ENCODE measurements around the gene TCL1A.
A peak's percentile ranks its signal among the peaks of the same experiment; 100 is the strongest.
"Not testable (repeated sequence)": the region's sequence is repeated elsewhere in the genome, so short reads cannot be mapped to it uniquely, and the experiment has no call there.

The TCL1A gene

GRCh38 chr14:95713596-95714371, at the start of gene TCL1A:
Gene TCL1A (minus strand): TSS chr14:95714125. CDS start chr14:95714066, 59 bp downstream.
- DNase-seq (ENCODE audit: low read depth, low spot score), result peak; percentile 68

- DNase-seq (ENCODE audit: low read depth, low spot score), result not testable (repeated sequence)
These were observed 49.1 kb upstream of the TCL1A start for GRCh38 chr14:95763032-95763431.

- DNase-seq (ENCODE audit: low read depth, low spot score), result peak; percentile 24
These were observed 47.5 kb upstream of the TCL1A start for GRCh38 chr14:95761436-95761835.

GRCh38 chr14:95760596-95760995, 46.7 kb upstream of the TCL1A start:
- no peak for DNase-seq (ENCODE audit: low read depth, low spot score)

GRCh38 chr14:95759941-95760340, 46.0 kb upstream of the TCL1A start:
- no peak for DNase-seq (ENCODE audit: low read depth, low spot score)

GRCh38 chr14:95758331-95758730, 44.4 kb upstream of the TCL1A start:
- no peak for DNase-seq (ENCODE audit: low read depth, low spot score)

- no peak for DNase-seq (ENCODE audit: low read depth, low spot score)
These were observed 42.8 kb upstream of the TCL1A start for GRCh38 chr14:95756751-95757150.

GRCh38 chr14:95756127-95756526, 42.2 kb upstream of the TCL1A start:
- no peak for DNase-seq (ENCODE audit: low read depth, low spot score)

GRCh38 chr14:95741781-95742180, 27.9 kb upstream of the TCL1A start:
- no peak for DNase-seq (ENCODE audit: low read depth, low spot score)

GRCh38 chr14:95741038-95741490, 27.1 kb upstream of the TCL1A start:
- peak; percentile 65 for DNase-seq (ENCODE audit: low read depth, low spot score)

- no peak for DNase-seq (ENCODE audit: low read depth, low spot score)
These were observed 25.4 kb upstream of the TCL1A start for GRCh38 chr14:95739356-95739755.

- no peak for DNase-seq (ENCODE audit: low read depth, low spot score)
These were observed 19.3 kb upstream of the TCL1A start for GRCh38 chr14:95733212-95733611.

GRCh38 chr14:95730126-95730525, 16.2 kb upstream of the TCL1A start:
- DNase-seq (ENCODE audit: low read depth, low spot score), result no peak

- not testable (repeated sequence) for DNase-seq (ENCODE audit: low read depth, low spot score)
These were observed 15.6 kb upstream of the TCL1A start for GRCh38 chr14:95729402-95730028.

- DNase-seq (ENCODE audit: low read depth, low spot score), result no peak
These were observed 13.3 kb upstream of the TCL1A start for GRCh38 chr14:95727056-95727700.

GRCh38 chr14:95725685-95726336, 11.9 kb upstream of the TCL1A start:
- DNase-seq (ENCODE audit: low read depth, low spot score), result no peak

- DNase-seq (ENCODE audit: low read depth, low spot score), result no peak
These were observed 8.7 kb upstream of the TCL1A start for GRCh38 chr14:95722525-95723190.

GRCh38 chr14:95712398-95712797, 1.5 kb downstream of the TCL1A start:
- DNase-seq (ENCODE audit: low read depth, low spot score), result no peak

GRCh38 chr14:95711476-95712176, 2.3 kb downstream of the TCL1A start:
- no peak for DNase-seq (ENCODE audit: low read depth, low spot score)

GRCh38 chr14:95710106-95710505, 3.8 kb downstream of the TCL1A start:
- DNase-seq (ENCODE audit: low read depth, low spot score), result no peak

- no peak for DNase-seq (ENCODE audit: low read depth, low spot score)
These were observed 6.6 kb downstream of the TCL1A start for GRCh38 chr14:95707327-95707726.
